Progenitor cell of endocrine pancreas (in vitro differentiated cells): ENCODE results near the gene WDR37. TPM values are rescaled to one million over a fixed set of nuclear protein-coding genes. Genes with fewer than 3 reads are reported as not detected.
A peak's percentile ranks its signal among the peaks of the same experiment; 100 is the strongest.

ENCODE experiments used
- DNase-seq: peaks from one replicate; pipeline ENCODE4 v3.0.0; 2021; ENCODE audit warnings: low spot score; ENCODE audit not compliant: unreplicated experiment
- H3K27ac Mint-ChIP-seq: 2 replicates; pipeline ENCODE4 v1.8.0; 2021; ENCODE audit warnings: mild to moderate bottlenecking, moderate library complexity, mixed read lengths
- H3K27me3 Mint-ChIP-seq: 2 replicates; pipeline ENCODE4 v1.8.0; 2021; ENCODE audit warnings: mixed read lengths
- H3K36me3 Mint-ChIP-seq: 2 replicates; pipeline ENCODE4 v1.8.0; 2022; ENCODE audit warnings: mixed read lengths; ENCODE audit not compliant: insufficient read depth
- H3K4me1 Mint-ChIP-seq: 2 replicates; pipeline ENCODE4 v1.8.0; 2021; ENCODE audit warnings: low read depth, mixed read lengths
- H3K4me3 Mint-ChIP-seq: 2 replicates; pipeline ENCODE4 v1.8.0; 2021; ENCODE audit warnings: low read depth, mild to moderate bottlenecking, moderate library complexity, mixed read lengths
- H3K9me3 Mint-ChIP-seq: 2 replicates; pipeline ENCODE4 v1.8.0; 2021; ENCODE audit warnings: low read depth, mixed read lengths
- CTCF ChIP-seq: fragments of 200-600 bp; sonication (generic); IDR thresholded peaks from one replicate; pipeline ENCODE4 v1.5.0; 2021; ENCODE audit warnings: antibody characterized with exemption, mild to moderate bottlenecking; ENCODE audit not compliant: unreplicated experiment
- total RNA-seq: library from RNA; stranded (reverse); gene quantifications from 2 replicates; pipeline ENCODE4 v1.2.1, GENCODE V29; 2021

Gene WDR37
- total RNA-seq, 1 donor from 2014 or later, result 18.7 TPM

DNA sequence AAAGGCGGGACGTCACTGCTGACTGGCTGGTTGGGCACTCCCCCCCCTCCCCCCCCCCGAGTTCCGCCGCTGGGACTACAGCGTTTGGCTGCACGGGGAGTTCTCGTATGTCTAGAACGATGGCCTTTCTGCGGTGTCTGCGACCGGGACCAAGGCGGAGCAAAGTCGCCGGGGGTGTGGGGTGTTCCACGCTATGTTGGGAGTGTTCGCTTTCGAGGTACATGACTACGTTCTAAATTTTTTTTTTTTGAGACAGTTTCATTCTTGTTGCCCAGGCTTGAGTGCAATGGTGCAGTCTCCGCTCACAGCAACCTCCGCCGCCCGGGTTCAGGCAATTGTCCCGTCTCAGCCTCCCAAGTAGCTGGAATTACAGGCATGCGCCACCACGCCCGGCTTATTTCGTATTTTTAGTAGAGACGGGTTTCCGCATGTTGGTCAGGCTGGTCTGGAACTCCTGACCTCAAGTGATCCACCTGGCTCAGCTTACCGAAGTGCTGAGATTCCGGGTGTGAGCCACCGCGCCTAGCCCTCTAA, 6.7 kb upstream of the WDR37 start:
- Mint-ChIP-seq H3K27me3 (no peaks in the 10 kb centered on the region), H3K27ac (peak overlapping the region; percentile 99), H3K4me3 (peak overlapping the region; percentile 91), H3K4me1 (peaks cover 30% of the 10 kb centered on the region), H3K36me3 (peaks cover 11% of the 10 kb centered on the region), H3K9me3 (no peaks in the 10 kb centered on the region)
- no peak for DNase-seq
- TF ChIP-seq CTCF, result no peak

- H3K27ac Mint-ChIP-seq, result peak overlapping the region; percentile 99
- H3K4me1 Mint-ChIP-seq, result peaks cover 31% of the 10 kb centered on the region
- no peaks in the 10 kb centered on the region for H3K27me3 Mint-ChIP-seq
- DNase-seq, result no peak
- no peaks in the 10 kb centered on the region for H3K9me3 Mint-ChIP-seq
- no peak for TF ChIP-seq CTCF
- peaks cover 8% of the 10 kb centered on the region for H3K36me3 Mint-ChIP-seq
- peak overlapping the region; percentile 91 for H3K4me3 Mint-ChIP-seq
Measured at GRCh38 chr10:1050145-1050544, 6.0 kb upstream of the WDR37 start.

- Mint-ChIP-seq H3K27me3 (no peaks in the 10 kb centered on the region), H3K4me3 (peak overlapping the region; percentile 91), H3K9me3 (no peaks in the 10 kb centered on the region), H3K27ac (peak overlapping the region; percentile 84), H3K36me3 (peaks cover 7% of the 10 kb centered on the region), H3K4me1 (peaks cover 30% of the 10 kb centered on the region)
- TF ChIP-seq CTCF, result peak; percentile 31
- no peak for DNase-seq
Measured at GRCh38 chr10:1050554-1050953, 5.6 kb upstream of the WDR37 start.

DNA sequence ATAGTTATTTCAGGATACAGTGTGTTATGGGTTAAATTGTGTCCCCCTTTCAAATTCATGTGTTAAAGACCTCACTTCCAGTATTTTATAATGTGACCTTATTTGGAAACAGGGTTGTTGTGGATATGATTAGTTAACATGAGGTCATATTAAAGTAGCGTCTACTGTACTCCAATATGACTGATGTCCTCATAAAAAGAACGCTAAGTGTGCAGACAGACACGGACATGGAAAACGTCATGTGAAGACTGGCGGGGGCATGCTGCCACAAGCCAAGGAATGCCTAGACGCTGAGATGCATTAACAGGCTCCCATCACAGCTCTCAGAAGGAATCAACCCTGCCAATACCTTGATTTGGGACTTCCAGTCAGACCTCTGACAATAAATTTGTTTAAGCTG, 1.5 kb upstream of the WDR37 start:
- Mint-ChIP-seq H3K4me1 (peaks cover 35% of the 10 kb centered on the region), H3K27ac (peak overlapping the region; percentile 71), H3K27me3 (no peaks in the 10 kb centered on the region), H3K36me3 (peaks cover 7% of the 10 kb centered on the region), H3K4me3 (peak overlapping the region; percentile 91), H3K9me3 (no peaks in the 10 kb centered on the region)
- DNase-seq, result no peak
- no peak for TF ChIP-seq CTCF

DNA sequence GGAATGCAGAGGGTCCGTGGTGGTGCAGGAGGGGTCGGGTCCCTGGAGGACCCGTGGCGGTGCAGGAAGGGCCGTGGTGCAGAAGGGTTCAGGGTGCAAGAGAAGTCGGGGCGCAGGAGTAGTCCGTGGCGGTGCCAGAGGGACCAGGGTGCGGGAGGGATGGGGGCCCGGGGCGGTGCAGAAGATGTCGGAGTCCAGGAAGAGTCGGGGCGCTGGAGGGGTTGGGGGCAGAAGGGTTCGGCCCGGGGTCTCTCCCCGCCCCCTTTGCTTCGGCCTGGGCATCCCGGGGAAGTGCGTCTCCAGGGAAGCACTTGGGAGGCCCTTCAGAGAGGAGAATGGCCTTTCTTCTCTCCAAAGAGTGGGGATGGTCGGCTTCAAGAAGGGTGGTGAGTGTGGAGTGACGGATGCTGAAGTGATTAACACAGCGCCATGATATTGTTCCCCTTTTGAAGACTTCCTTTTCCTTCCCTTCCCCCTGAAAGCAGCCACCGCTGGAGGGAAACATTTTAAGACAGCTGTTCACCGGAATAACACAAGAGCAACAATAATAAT, 997 bp downstream of the WDR37 start:
- H3K9me3 Mint-ChIP-seq, result no peaks in the 10 kb centered on the region
- DNase-seq, result no peak
- H3K4me3 Mint-ChIP-seq, result peak overlapping the region; percentile 95
- peaks cover 27% of the 10 kb centered on the region for H3K4me1 Mint-ChIP-seq
- peak overlapping the region; percentile 88 for H3K27ac Mint-ChIP-seq
- no peaks in the 10 kb centered on the region for H3K27me3 Mint-ChIP-seq
- no peak for TF ChIP-seq CTCF
- H3K36me3 Mint-ChIP-seq, result peaks cover 8% of the 10 kb centered on the region
